ENCODE measurements around the gene SUCLG2. TPM values are rescaled to one million over a fixed set of nuclear protein-coding genes. Genes with fewer than 3 reads are reported as not detected.

Gene SUCLG2
- total and polyA plus RNA-seq, 10 of the 15 experiments (the other 5 are each of a cell fraction or from before 2014, with no cell fraction given) = 17.8 to 50.9 (median 37.2) TPM

DNA sequence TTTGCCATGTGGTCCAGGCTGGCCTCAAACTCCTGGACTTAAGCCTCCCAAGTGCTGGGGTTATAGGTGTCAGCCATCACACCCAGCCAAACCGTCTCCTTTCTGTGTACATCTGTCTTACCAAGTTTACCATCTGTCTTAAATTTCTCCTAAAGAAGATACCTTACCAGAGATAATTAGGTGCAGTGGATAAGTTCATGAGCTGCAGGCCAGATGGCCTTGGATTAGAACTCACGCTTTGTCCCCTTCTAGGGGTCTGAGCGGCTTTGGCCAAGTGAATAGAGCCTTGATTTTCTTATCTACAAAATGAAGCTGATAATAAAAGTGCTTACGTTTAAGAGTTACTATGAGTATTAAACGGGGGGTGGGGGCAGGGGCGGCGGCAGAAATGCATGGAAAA is 103.9 kb downstream of the SUCLG2 start:
- no peaks in the 10 kb centered on the region for H3K9me3 ChIP-seq (replicated peaks; ENCODE audit: control insufficient read depth, insufficient read depth, low read length)

More for the DNA sequence above, 103.9 kb downstream of the SUCLG2 start:
- ChIA-PET CTCF (no interaction called here), SMC1A (ENCODE audit: uncharacterized antibody, unreplicated experiment) (no interaction called here), RAD21 (ENCODE audit: unreplicated experiment) (no interaction called here), POLR2A (no interaction called here)
- Histone ChIP-seq H3K9ac (ENCODE audit: control insufficient read depth, insufficient read depth, low read length) (no peak overlapping the region), H3K79me2 (ENCODE audit: control insufficient read depth, insufficient read depth, low read length) (no peaks in the 10 kb centered on the region), H3K27ac (ENCODE audit: control insufficient read depth, insufficient read depth) (no peak overlapping the region), H3K4me1 (ENCODE audit: control insufficient read depth, insufficient read depth, low read length) (no peaks in the 10 kb centered on the region), H3K4me3 (no peak overlapping the region), H4K20me1 (ENCODE audit: control insufficient read depth, insufficient read depth) (no peaks in the 10 kb centered on the region), H3K36me3 (ENCODE audit: control insufficient read depth in 2 of 2, insufficient read depth in 2 of 2, low read length in 1 of 2) (no peaks in the 10 kb centered on the region; a peak in 2 of 4 replicates), H3K4me2 (ENCODE audit: control insufficient read depth, insufficient read depth) (no peak overlapping the region), H3K27me3 (replicated peaks in 1 of 2; ENCODE audit: control insufficient read depth in 2 of 2, insufficient read depth in 2 of 2, low read length in 1 of 2) (no peaks in the 10 kb centered on the region), H2AFZ (ENCODE audit: control insufficient read depth, low read depth, low read length) (no peak overlapping the region)
- no peak for DNase-seq (ENCODE audit: low read depth, low spot score)
- TF ChIP-seq ASH2L (IDR thresholded peaks at IDR 0.05; ENCODE audit: borderline replicate concordance, low read depth) (no peak), NR2C2 (IDR thresholded peaks at IDR 0.05; ENCODE audit: borderline replicate concordance, control insufficient read depth, insufficient read length, low read depth) (no peak), SPI1 (IDR thresholded peaks at IDR 0.05; ENCODE audit: borderline replicate concordance, insufficient read depth, low read depth, low read length) (no peak), SUPT20H (IDR thresholded peaks at IDR 0.05; ENCODE audit: borderline replicate concordance, control insufficient read depth, low read depth, low read length) (no peak), RCOR1 (conservative IDR thresholded peaks at IDR 0.05; ENCODE audit: low read depth, low read length) (no peak), CREM (IDR thresholded peaks at IDR 0.05; ENCODE audit: low read depth) (no peak), NRF1 (conservative IDR thresholded peaks at IDR 0.05; ENCODE audit: low read depth, low read length) (no peak), SIN3A (IDR thresholded peaks at IDR 0.05; ENCODE audit: low read depth, low read length) (no peak), CEBPB (IDR thresholded peaks at IDR 0.05; ENCODE audit: borderline replicate concordance in 1 of 2, low read depth in 2 of 2, low read length in 2 of 2) (no peak), MYB (IDR thresholded peaks at IDR 0.05; ENCODE audit: borderline replicate concordance, low read depth, low read length) (no peak), RELA (IDR thresholded peaks at IDR 0.05; ENCODE audit: borderline replicate concordance, partially characterized antibody) (no peak), TARDBP (IDR thresholded peaks at IDR 0.05; ENCODE audit: borderline replicate concordance) (no peak), NFYB (IDR thresholded peaks at IDR 0.05; ENCODE audit: insufficient read depth, low read depth, low read length) (no peak), ETV6 (conservative IDR thresholded peaks at IDR 0.05 in 1 of 2, IDR thresholded peaks at IDR 0.05 in 1 of 2; ENCODE audit: borderline replicate concordance in 1 of 2, low read depth in 1 of 2) (no peak), JUNB (IDR thresholded peaks at IDR 0.05) (no peak), BACH1 (IDR thresholded peaks at IDR 0.05; ENCODE audit: borderline replicate concordance) (no peak), PAX8 (IDR thresholded peaks at IDR 0.05) (no peak)
- TF ChIP-seq, protein P1, sequence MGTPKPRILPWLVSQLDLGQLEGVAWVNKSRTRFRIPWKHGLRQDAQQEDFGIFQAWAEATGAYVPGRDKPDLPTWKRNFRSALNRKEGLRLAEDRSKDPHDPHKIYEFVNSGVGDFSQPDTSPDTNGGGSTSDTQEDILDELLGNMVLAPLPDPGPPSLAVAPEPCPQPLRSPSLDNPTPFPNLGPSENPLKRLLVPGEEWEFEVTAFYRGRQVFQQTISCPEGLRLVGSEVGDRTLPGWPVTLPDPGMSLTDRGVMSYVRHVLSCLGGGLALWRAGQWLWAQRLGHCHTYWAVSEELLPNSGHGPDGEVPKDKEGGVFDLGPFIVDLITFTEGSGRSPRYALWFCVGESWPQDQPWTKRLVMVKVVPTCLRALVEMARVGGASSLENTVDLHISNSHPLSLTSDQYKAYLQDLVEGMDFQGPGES (IDR thresholded peaks at IDR 0.05) = no peak
- TF ChIP-seq, protein P2, sequence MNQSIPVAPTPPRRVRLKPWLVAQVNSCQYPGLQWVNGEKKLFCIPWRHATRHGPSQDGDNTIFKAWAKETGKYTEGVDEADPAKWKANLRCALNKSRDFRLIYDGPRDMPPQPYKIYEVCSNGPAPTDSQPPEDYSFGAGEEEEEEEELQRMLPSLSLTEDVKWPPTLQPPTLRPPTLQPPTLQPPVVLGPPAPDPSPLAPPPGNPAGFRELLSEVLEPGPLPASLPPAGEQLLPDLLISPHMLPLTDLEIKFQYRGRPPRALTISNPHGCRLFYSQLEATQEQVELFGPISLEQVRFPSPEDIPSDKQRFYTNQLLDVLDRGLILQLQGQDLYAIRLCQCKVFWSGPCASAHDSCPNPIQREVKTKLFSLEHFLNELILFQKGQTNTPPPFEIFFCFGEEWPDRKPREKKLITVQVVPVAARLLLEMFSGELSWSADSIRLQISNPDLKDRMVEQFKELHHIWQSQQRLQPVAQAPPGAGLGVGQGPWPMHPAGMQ (IDR thresholded peaks at IDR 0.05; ENCODE audit: borderline replicate concordance) = no peak
- TF ChIP-seq, protein P3, sequence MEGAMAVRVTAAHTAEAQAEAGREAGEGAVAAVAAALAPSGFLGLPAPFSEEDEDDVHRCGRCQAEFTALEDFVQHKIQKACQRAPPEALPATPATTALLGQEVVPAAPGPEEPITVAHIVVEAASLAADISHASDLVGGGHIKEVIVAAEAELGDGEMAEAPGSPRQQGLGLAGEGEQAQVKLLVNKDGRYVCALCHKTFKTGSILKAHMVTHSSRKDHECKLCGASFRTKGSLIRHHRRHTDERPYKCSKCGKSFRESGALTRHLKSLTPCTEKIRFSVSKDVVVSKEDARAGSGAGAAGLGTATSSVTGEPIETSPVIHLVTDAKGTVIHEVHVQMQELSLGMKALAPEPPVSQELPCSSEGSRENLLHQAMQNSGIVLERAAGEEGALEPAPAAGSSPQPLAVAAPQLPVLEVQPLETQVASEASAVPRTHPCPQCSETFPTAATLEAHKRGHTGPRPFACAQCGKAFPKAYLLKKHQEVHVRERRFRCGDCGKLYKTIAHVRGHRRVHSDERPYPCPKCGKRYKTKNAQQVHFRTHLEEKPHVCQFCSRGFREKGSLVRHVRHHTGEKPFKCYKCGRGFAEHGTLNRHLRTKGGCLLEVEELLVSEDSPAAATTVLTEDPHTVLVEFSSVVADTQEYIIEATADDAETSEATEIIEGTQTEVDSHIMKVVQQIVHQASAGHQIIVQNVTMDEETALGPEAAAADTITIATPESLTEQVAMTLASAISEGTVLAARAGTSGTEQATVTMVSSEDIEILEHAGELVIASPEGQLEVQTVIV (IDR thresholded peaks at IDR 0.05; ENCODE audit: borderline replicate concordance, partially characterized antibody) = no peak
- intact Hi-C loops (cut with micrococcal nuclease; ENCODE audit: unreplicated experiment) (no loop called here), in situ Hi-C loops (cut with MboI) (no loop called here)
- 94% methylated on average over 7 of the region's 7 CpGs for WGBS (ENCODE audit: insufficient coverage, insufficient replicate concordance, low lambda C conversion rate, missing lambda C conversion rate)
- no TSS peak for BruUV-seq (replicated peaks)
- no peak for ATAC-seq
- no peak for FAIRE-seq
